ENCODE measurements around the gene COL1A1.

The COL1A1 gene

GRCh38 chr17:50213026-50214022 is 11.9 kb upstream of the COL1A1 start:
- no peak for DNase-seq

GRCh38 chr17:50212121-50212843 is 10.9 kb upstream of the COL1A1 start:
- no peak for DNase-seq

GRCh38 chr17:50211249-50212120 is 10.1 kb upstream of the COL1A1 start:
- no peak for DNase-seq

- no peak for DNase-seq
Measured at GRCh38 chr17:50210240-50211225, 9.1 kb upstream of the COL1A1 start.

DNA sequence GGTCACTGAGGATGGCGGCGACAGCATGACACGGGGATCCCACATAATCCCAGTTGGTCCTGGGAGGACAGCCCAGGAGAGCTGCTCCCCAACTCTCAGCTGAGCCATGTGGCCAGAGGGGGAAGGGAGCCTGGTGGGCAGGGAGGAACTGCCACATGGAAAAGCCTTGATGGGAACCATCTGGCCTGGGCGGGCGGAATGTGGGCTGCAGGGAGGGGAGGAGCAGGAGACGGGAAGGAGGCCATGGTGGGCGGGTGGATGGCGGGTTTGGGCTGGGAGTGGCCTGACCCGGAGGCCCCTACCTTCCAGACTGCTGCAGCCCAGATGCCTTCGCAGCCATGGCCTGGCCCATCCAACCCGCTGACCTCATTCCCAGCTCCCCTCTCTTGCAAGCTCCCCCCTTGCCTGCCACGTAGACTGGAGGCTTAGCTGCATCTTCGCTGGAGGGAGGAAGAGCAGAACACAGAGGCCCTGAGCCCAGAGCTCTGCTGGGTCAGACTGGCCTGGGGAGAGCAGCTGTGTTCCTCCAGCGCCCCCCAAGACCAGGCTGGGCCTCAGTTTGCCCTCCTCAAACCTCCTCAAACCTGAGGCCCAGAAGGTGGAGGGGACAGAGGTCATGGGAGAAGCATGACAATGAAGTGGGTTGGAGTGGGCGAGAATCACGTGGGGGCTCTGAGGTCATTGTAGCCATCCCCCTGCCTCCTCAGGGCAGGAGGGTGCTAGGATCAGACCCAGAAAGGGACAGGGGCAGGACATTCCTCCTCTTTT is 8.2 kb upstream of the COL1A1 start:
- no peak for DNase-seq

DNA sequence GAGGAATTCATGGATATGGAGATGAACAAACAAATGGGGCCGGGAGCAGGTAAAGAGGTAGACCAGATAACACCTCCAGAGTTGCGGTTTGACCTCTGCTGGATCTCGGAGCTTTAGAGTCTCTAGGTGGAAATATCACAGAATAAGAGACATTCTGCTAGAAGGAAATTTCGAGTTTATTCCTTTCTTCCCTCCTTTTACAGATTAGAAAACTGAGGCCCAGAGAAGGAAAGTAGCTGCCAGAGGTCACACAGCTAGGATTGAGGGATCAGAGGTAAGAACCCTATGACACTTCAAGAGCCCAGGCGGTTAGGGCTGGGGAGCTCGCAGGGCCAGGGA is 7.7 kb upstream of the COL1A1 start:
- no peak for DNase-seq

DNA sequence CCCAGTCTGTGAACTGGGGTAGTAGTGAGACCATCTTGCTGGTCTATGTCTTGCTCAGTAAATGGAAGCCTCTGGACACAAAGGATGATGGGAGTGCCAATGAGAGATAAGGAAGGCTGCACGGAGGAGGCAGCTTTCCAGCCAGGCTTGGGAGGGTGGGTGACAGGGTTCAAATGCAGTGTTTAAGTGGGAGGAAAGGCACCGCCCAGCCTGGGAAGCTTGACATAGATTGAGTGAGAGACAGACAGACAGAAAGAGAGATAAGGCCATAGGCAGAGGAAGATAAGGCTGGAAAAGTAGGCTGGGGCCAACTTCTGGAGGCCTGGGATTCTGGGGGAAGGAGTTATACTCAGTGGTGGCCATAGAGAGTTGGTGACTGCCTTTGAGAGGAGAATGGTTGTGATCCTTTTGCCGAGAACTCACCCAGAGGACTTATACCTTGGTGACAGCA is 7.2 kb upstream of the COL1A1 start:
- no peak for DNase-seq

DNA sequence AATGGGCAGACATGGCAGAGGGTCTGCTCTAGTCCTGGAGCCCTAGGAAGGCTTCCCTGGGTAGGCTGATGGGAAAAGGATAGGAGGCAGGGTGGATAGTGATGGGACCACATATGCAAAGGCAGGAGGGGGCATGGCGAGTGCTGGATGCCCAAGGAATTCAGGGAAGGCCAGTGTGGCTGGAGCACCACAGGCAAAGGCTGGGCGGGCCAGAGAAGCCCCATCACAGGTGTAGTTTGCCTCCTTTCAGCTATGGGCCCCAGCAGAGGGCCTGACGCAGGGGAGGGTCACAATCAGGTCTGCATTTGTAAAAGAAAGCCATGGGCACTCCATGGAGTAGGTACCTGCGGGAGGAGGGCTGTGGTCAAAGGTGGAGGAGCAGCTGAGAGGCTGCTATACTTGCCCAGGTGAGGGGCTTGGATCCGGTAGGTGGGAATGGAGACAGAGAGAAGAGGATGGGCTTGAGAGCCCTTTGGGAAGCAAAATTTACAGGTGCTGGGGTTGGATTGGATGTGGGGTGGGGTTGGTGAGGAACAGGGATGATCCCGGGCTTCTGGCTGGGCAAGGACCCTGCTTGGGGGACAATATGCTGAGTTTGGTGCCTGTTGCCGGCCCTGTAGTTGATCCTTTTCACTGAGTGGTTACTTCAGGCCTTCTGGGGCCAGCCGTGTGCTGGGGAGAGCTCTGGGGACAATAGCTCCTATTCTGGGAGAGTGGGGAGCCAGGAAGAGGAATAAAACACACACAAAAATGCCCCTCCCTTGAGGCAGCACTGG is 6.5 kb upstream of the COL1A1 start:
- DNase-seq = no peak

DNA sequence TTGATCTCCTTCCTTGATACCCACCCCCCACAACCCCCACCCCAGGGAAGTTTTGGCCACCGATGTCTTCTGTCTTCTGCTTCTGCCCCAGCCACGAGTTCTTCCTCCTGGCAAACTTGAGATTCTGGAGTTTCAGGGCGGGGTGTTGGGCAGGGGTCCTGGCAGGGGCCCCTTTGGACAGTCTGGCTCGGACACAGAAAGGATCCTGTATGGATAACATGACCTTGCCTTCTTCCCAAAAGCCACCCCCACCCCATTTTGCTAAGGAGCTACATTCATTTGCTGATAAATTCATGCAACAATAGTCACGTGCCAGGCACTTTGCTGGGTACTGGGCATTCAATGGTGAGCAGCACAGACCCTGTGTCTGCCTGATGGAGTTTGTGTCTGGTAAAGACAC is 5.9 kb upstream of the COL1A1 start:
- DNase-seq = no peak

- no peak for DNase-seq
Measured at GRCh38 chr17:50206604-50207293, 5.3 kb upstream of the COL1A1 start.

DNA sequence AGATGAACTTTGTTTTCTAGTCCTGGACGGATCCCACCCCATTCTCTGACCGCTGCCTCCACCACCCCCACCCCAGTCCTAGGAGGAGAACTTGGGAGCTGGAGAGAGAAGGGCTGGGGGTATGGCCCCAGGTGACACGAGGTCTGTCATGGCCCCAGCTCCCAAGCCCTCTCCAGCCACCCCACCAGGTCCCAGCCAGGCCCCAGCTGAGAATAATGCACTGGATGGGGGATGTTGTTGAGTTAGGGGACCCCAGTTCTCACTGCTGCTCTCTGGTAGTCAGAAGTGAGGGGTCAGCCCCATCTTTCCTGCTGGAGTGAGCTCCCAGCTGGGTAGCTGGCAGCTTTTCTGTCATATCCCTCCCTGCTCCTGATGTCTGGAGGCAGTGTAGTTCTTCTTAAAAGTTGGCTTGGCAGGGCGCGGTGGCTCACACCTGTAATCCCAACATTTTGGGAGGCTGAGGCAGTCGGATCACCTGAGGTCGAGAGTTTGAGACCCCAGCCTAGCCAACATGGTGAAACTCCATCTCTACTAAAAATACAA is 4.6 kb upstream of the COL1A1 start:
- DNase-seq = no peak

DNA sequence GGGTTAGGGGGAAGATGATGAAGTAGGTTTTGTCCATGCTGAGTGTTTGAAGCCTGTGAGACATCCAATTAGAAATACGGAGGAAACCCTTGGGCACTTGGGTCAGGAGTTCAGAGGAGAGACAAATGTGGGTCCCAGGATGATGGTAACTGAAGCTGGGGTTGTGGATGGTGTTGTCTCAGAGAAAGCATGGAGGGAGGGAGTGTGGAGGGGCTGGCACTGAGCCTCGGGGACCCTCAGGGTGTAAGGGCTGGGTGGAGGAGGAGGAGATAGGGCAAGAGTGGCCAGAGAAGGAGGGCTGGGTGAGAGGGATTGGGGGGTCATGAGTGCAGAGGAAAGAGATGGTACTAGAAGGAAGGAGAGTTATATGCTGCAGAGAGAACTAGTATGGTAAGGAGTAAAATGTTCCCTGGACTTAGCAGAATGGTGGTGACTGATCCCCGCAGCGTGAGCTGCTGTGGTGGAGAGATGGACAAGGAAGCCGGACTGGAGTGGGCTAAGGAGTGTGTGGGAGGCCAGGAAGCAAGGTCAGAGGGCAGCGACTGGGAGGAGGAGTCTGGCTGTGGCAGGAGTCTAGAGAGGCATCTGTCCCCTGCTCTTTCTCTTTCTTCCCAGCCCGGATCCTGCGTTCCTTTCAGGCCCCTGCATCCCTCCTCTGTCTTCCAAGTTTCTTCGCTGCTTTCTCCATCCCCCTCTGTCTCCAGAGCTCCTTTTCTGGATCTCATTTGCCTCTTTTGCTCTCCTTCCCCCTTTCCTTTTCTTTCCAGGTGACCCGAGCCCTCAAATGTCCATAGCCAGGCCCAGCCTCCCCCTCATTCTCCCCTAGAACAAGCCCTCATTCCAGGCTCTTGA is 3.9 kb upstream of the COL1A1 start:
- no peak for DNase-seq

DNA sequence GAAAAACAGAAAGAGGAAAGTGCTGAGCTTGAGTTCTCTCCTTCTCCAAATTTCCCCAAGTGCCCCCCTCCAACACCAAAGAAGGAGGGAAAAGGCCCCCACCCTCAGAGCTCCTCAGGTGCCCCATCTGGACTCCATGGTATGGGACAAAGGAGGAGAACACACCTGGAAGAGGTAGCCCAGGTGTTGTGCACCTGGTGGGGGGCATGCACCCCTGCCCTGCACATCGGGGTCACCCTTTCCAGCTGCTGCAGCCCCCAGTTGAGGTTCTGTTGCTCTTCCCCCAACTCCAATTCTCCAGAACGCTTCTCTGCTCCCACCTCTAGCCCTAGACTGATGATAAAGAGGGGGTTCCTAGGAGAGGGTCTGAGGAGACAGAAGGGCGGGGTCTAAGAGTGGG is 3.0 kb upstream of the COL1A1 start:
- no peak for DNase-seq

DNA sequence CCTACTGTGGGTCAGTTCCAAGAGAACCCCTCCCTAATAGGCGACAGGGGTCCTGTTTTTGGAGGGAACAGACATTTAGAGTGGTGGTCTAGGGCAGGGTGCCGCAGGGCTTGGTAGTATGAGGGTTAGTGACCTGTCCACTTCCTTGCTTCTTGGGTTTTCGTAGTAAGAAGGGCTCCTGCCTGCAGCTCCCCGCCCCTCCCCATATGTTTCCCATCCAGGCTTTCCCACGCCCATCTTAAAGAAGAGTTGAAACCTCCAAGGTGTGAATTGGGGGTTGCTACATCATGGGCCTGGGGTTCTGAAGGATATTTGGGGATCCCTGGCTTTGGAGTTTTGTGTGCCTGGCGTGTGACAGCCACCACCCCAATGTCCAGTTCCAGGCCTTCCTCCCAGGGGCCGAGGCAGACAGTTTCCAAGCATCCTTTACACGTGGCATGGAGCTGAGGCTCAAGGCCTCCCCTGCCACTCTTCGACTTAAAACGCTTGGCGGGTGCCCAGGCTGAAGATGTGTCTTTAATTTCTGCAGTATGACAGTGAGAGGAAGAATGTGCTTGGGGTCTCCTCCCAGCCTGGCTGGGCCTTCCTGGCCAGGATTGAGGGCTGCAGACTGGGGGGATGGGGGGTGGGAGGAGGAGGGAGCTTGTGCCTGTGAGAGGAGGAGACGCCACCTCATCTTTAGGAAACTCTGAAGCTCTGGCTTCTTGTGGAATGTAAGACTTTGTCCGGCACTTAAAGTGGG is 2.3 kb upstream of the COL1A1 start:
- no peak for DNase-seq

- DNase-seq = no peak
Measured at GRCh38 chr17:50203086-50203485, 1.7 kb upstream of the COL1A1 start.

DNA sequence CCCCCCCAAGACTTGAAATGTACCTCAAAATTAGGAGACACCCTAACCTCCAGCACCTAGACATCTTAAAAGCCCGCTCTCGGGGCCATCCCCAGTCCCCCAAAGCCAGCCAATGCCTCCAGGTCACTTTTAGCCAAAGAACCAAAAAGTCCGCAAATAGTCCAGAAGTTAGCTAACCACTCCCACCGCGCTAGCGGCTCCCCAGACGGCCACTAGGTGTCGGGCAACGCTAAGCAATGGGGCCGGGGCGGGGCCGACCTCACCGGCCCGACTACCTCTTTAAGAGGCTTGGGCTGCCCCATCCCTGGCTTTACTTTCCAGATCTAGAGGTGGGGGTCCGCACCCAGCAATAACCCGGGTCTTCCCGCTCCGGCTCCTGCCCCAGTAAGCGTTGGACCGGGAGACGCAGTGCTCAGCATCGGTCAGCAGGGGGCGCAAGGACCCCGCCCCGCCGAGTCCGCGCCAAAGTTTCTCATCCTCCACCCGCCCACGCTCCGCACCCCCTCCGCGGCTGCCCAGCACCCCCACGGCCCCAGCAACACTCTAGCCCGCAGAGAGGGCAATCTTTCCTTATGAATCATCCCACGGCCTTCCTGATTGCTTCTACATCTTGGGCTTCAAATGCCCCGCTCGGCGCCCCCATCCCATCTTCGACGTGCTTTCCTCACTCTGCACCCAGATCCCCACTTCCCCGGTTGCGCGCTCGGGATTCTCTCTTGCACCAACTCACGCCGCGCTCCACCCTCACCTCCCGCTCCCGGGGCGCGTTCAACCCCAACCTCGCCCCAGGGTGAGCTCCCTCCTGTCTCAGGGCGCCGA is 765 bp downstream of the COL1A1 start:
- DNase-seq = no peak
